ENCODE results near the gene CORO6. TPM values are rescaled to one million over a fixed set of nuclear protein-coding genes. Genes with fewer than 3 reads are reported as not detected.

CORO6 gene
- total RNA-seq, 1 experiment from 2014 or later = 2.3 TPM

DNA sequence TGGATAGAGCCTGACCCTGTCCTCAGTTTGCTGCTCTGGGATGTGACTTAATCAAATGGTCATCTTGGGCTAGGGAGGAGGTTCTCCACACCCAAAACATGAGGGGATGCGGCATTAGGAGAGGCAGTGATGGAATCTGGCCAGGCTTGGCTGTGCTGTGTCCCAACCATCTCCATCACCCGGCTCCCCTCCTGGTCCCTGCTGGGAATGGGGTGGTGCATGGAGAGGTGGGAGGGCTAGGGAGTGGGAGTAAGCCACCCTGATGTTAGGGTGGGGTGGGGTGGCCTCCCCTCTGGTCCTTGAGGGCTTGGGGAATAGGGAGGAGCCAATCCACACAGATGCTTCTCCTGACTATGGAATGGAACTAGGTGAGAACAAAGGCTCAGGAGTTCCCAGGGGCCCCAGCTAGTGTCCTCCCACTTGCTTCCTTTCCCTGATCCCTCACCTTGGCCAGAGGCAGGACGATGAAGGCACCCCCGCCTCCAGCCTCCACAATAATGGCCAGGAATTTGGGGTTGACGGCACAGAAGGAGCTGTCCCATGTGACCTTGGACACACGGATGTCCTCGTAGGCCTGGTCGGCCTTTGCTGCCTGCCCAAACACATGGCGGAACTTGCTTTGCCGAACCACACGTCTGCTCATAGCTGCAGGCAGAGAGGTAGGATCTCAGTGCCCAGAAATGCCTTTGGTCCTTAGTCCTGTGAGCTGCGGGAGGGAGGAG, 1.8 kb downstream of the CORO6 start:
- Mint-ChIP-seq H3K4me1 (peaks cover 48 to 72% of the 10 kb centered on the region in 2 experiments), H3K27me3 (ENCODE audit: low read depth) (peaks cover 75% of the 10 kb centered on the region), H3K36me3 (ENCODE audit: insufficient read depth in 1 of 3, low read depth in 3 of 3) (no peaks in the 10 kb centered on the region), H3K27ac (no peak overlapping the region; a peak in 1 of 7 replicates), H3K9me3 (no peaks in the 10 kb centered on the region), H3K4me3 (peak overlapping the region in 1 of 2 experiments; percentile 84; a peak in 2 of 5 replicates)
- Histone ChIP-seq H3K4me2 (ENCODE audit: insufficient read depth, insufficient read length, low read length) (no peak overlapping the region), H2BK120ac (ENCODE audit: low read depth, low read length, poor library complexity, severe bottlenecking) (no peak overlapping the region), H3T11ph (ENCODE audit: low read length) (no peak overlapping the region), H2BK20ac (ENCODE audit: low read depth, low read length, poor library complexity, severe bottlenecking) (no peak overlapping the region), H3K23ac (ENCODE audit: insufficient read length, low read depth, low read length) (no peak overlapping the region), H3K79me1 (ENCODE audit: insufficient read depth, low read depth, low read length, poor library complexity, severe bottlenecking) (no peaks in the 10 kb centered on the region), H3K4me1 (ENCODE audit: insufficient read depth, low read length) (peaks cover 5% of the 10 kb centered on the region; the same call in 1 of the 2 replicates), H3K4ac (ENCODE audit: low read depth, low read length) (no peak overlapping the region), H3K14ac (ENCODE audit: insufficient read depth, low read length) (no peak overlapping the region), H3K27ac (ENCODE audit: insufficient read length, low read depth, low read length) (no peak overlapping the region), H3K27me3 (ENCODE audit: insufficient read depth, low read length) (peaks cover 10% of the 10 kb centered on the region), H4K8ac (replicated peaks; ENCODE audit: insufficient read length, low read depth, low read length) (no peak overlapping the region), H3K23me2 (ENCODE audit: insufficient read length, low read depth, low read length, poor library complexity, severe bottlenecking) (peaks cover 11% of the 10 kb centered on the region), H4K20me1 (ENCODE audit: control insufficient read depth, insufficient read depth, insufficient read length) (no peaks in the 10 kb centered on the region), H3K79me2 (ENCODE audit: insufficient read depth, low read length) (no peaks in the 10 kb centered on the region), H2BK15ac (ENCODE audit: low read depth, low read length) (no peak overlapping the region), H3K56ac (ENCODE audit: insufficient read length, low read depth, low read length) (no peak overlapping the region), H3K9ac (ENCODE audit: extremely low read depth, insufficient read length, low read length) (no peak overlapping the region), H3K9me3 (ENCODE audit: control insufficient read depth, low read depth, low read length) (no peaks in the 10 kb centered on the region), H2AK5ac (ENCODE audit: insufficient read length, low read length) (no peak overlapping the region), H2BK5ac (ENCODE audit: insufficient read length, low read length) (no peak overlapping the region), H3K18ac (ENCODE audit: insufficient read length, low read depth, low read length) (no peak overlapping the region), H2BK12ac (ENCODE audit: insufficient read length, low read depth, low read length) (no peak overlapping the region), H4K91ac (ENCODE audit: insufficient read length, low read depth, low read length) (no peak overlapping the region), H4K5ac (ENCODE audit: insufficient read length, low read depth, low read length) (no peak overlapping the region), H2AFZ (ENCODE audit: low read length) (no peak overlapping the region)
- TF ChIP-seq, protein P1, sequence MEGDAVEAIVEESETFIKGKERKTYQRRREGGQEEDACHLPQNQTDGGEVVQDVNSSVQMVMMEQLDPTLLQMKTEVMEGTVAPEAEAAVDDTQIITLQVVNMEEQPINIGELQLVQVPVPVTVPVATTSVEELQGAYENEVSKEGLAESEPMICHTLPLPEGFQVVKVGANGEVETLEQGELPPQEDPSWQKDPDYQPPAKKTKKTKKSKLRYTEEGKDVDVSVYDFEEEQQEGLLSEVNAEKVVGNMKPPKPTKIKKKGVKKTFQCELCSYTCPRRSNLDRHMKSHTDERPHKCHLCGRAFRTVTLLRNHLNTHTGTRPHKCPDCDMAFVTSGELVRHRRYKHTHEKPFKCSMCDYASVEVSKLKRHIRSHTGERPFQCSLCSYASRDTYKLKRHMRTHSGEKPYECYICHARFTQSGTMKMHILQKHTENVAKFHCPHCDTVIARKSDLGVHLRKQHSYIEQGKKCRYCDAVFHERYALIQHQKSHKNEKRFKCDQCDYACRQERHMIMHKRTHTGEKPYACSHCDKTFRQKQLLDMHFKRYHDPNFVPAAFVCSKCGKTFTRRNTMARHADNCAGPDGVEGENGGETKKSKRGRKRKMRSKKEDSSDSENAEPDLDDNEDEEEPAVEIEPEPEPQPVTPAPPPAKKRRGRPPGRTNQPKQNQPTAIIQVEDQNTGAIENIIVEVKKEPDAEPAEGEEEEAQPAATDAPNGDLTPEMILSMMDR (conservative IDR thresholded peaks at IDR 0.05) = no peak
- DNase-seq = no peak
- no CpG with 5 or more reads among the region's 12 CpGs for WGBS (ENCODE audit: extremely low coverage, insufficient read length, low lambda C conversion rate)
